CD4-positive, alpha-beta T cell treated with Interleukin-4 for 1 hour (primary cell): Measurements from ENCODE around the gene TENT4A.
A peak's percentile ranks its signal among the peaks of the same experiment; 100 is the strongest.
"Not testable (repeated sequence)": the region's sequence is repeated elsewhere in the genome, so short reads cannot be mapped to it uniquely, and the experiment has no call there.

Experiments used
- DNase-seq, 2 donors: peaks; one replicate each; pipeline ENCODE4 v3.0.0-alpha.2; 2020 to 2022

The TENT4A gene

GRCh38 chr5:6713274-6714225 lies at the start of gene TENT4A:
Gene TENT4A (plus strand): TSS chr5:6713432. CDS start chr5:6713984, 552 bp downstream.
- DNase-seq: no peak

GRCh38 chr5:6666762-6667161 lies 46.5 kb upstream of the TENT4A start:
- DNase-seq: no peak

- DNase-seq: no peak
Observed at GRCh38 chr5:6667648-6668047, 45.6 kb upstream of the TENT4A start.

- DNase-seq: not testable (repeated sequence)
Observed at GRCh38 chr5:6668717-6669116, 44.5 kb upstream of the TENT4A start.

- no peak for DNase-seq
Observed at GRCh38 chr5:6673031-6673430, 40.2 kb upstream of the TENT4A start.

GRCh38 chr5:6673963-6674362 lies 39.3 kb upstream of the TENT4A start:
- no peak for DNase-seq

GRCh38 chr5:6674421-6674820 lies 38.8 kb upstream of the TENT4A start:
- no peak for DNase-seq

GRCh38 chr5:6674886-6675285 lies 38.3 kb upstream of the TENT4A start:
- DNase-seq: no peak

GRCh38 chr5:6675784-6676491 lies 37.3 kb upstream of the TENT4A start:
- no peak for DNase-seq

- no peak for DNase-seq
Observed at GRCh38 chr5:6676702-6677101, 36.5 kb upstream of the TENT4A start.

GRCh38 chr5:6678385-6678784 lies 34.8 kb upstream of the TENT4A start:
- no peak for DNase-seq

- no peak for DNase-seq
Observed at GRCh38 chr5:6680922-6681321, 32.3 kb upstream of the TENT4A start.

GRCh38 chr5:6681682-6682081 lies 31.6 kb upstream of the TENT4A start:
- no peak for DNase-seq

- DNase-seq: no peak
Observed at GRCh38 chr5:6682239-6682638, 31.0 kb upstream of the TENT4A start.

GRCh38 chr5:6683241-6683640 lies 30.0 kb upstream of the TENT4A start:
- no peak for DNase-seq

- no peak for DNase-seq
Observed at GRCh38 chr5:6684075-6684474, 29.2 kb upstream of the TENT4A start.

GRCh38 chr5:6686501-6686900 lies 26.7 kb upstream of the TENT4A start:
- DNase-seq: no peak

GRCh38 chr5:6686915-6687409 lies 26.3 kb upstream of the TENT4A start:
- peak in 1 of 2 donors; percentile 10 for DNase-seq

- no peak for DNase-seq
Observed at GRCh38 chr5:6687505-6687904, 25.7 kb upstream of the TENT4A start.

GRCh38 chr5:6692906-6693305 lies 20.3 kb upstream of the TENT4A start:
- no peak for DNase-seq

GRCh38 chr5:6698696-6699095 lies 14.5 kb upstream of the TENT4A start:
- no peak for DNase-seq

- no peak for DNase-seq
Observed at GRCh38 chr5:6699357-6699756, 13.9 kb upstream of the TENT4A start.

- no peak for DNase-seq
Observed at GRCh38 chr5:6700074-6700684, 13.1 kb upstream of the TENT4A start.
